Retinal pigment epithelial cell (primary cell): Measurements from ENCODE around the gene NAAA.

Experiments
- DNase-seq: peaks from one replicate; pipeline ENCODE4 v3.0.0-alpha.2; 2010; ENCODE audit warnings: low read depth
- H3K4me3 ChIP-seq: 2 replicates; pipeline ENCODE4 v1.5.1; 2011; ENCODE audit warnings: mild to moderate bottlenecking, low read length, control low read depth, moderate library complexity
- CTCF ChIP-seq: conservative IDR thresholded peaks from 2 replicates; pipeline ENCODE4 v1.5.1; 2011; ENCODE audit warnings: low read depth, low read length, control low read depth, inconsistent platforms

The NAAA gene

GRCh38 chr4:75881476-75881875 is 59.3 kb downstream of the NAAA start:
- no peak overlapping the region for H3K4me3 ChIP-seq
- DNase-seq, result no peak
- no peak for TF ChIP-seq CTCF

- DNase-seq, result no peak
- no peak for TF ChIP-seq CTCF
- H3K4me3 ChIP-seq, result no peak overlapping the region
These were observed 60.5 kb downstream of the NAAA start for GRCh38 chr4:75880278-75880677.

- DNase-seq, result no peak
- no peak overlapping the region for H3K4me3 ChIP-seq
- no peak for TF ChIP-seq CTCF
These were observed 62.5 kb downstream of the NAAA start for GRCh38 chr4:75878246-75878756.

- DNase-seq, result no peak
- H3K4me3 ChIP-seq, result no peak overlapping the region
- no peak for TF ChIP-seq CTCF
These were observed 64.6 kb downstream of the NAAA start for GRCh38 chr4:75876218-75876617.

- H3K4me3 ChIP-seq, result no peak overlapping the region
- no peak for DNase-seq
- no peak for TF ChIP-seq CTCF
These were observed 71.7 kb downstream of the NAAA start for GRCh38 chr4:75869100-75869499.

GRCh38 chr4:75867130-75867529 is 73.7 kb downstream of the NAAA start:
- DNase-seq, result no peak
- H3K4me3 ChIP-seq, result no peak overlapping the region
- TF ChIP-seq CTCF, result no peak
